BLaER1 (cell line): ENCODE measurements around the gene IMMP2L.

Source experiments
- H3K27ac ChIP-seq: shearing (Covaris generic); formaldehyde crosslinking; 2 replicates; pipeline ENCODE4 v1.8.1; 2022
- H3K27me3 ChIP-seq: shearing (Covaris generic); formaldehyde crosslinking; 2 replicates; pipeline ENCODE4 v1.8.1; 2022
- H3K36me3 ChIP-seq: shearing (Covaris generic); formaldehyde crosslinking; 2 replicates; pipeline ENCODE4 v1.8.1; 2022
- H3K4me1 ChIP-seq: shearing (Covaris generic); formaldehyde crosslinking; 2 replicates; pipeline ENCODE4 v1.8.1; 2022
- H3K4me2 ChIP-seq: shearing (Covaris generic); formaldehyde crosslinking; 2 replicates; pipeline ENCODE4 v1.8.1; 2022
- H3K4me3 ChIP-seq: shearing (Covaris generic); formaldehyde crosslinking; 2 replicates; pipeline ENCODE4 v1.8.1; 2022
- H3K9ac ChIP-seq: shearing (Covaris generic); formaldehyde crosslinking; 2 replicates; pipeline ENCODE4 v1.8.1; 2022
- H3K9me3 ChIP-seq: shearing (Covaris generic); formaldehyde crosslinking; 2 replicates; pipeline ENCODE4 v1.8.1; 2022
- H4K20me1 ChIP-seq: shearing (Covaris generic); formaldehyde crosslinking; 2 replicates; pipeline ENCODE4 v1.8.1; 2022
- Cebpa-rat ChIP-seq: shearing (Covaris generic); IDR thresholded peaks from 2 replicates; pipeline ENCODE4 v1.8.1; 2022

Gene IMMP2L

GRCh38 chr7:111215550-111215949, 346.7 kb downstream of the IMMP2L start:
- no peaks in the 10 kb centered on the region for H3K4me1 ChIP-seq
- H3K4me3 ChIP-seq, result no peak overlapping the region
- peaks cover 9% of the 10 kb centered on the region; the same call in 1 of the 2 replicates for H3K36me3 ChIP-seq
- no peak overlapping the region for H3K27ac ChIP-seq
- H4K20me1 ChIP-seq, result no peaks in the 10 kb centered on the region
- H3K9me3 ChIP-seq, result peaks cover 6% of the 10 kb centered on the region; the same call in 1 of the 2 replicates
- no peaks in the 10 kb centered on the region for H3K27me3 ChIP-seq
- no peak overlapping the region for H3K4me2 ChIP-seq
- H3K9ac ChIP-seq, result no peak overlapping the region
- TF ChIP-seq Cebpa-rat, result no peak

DNA sequence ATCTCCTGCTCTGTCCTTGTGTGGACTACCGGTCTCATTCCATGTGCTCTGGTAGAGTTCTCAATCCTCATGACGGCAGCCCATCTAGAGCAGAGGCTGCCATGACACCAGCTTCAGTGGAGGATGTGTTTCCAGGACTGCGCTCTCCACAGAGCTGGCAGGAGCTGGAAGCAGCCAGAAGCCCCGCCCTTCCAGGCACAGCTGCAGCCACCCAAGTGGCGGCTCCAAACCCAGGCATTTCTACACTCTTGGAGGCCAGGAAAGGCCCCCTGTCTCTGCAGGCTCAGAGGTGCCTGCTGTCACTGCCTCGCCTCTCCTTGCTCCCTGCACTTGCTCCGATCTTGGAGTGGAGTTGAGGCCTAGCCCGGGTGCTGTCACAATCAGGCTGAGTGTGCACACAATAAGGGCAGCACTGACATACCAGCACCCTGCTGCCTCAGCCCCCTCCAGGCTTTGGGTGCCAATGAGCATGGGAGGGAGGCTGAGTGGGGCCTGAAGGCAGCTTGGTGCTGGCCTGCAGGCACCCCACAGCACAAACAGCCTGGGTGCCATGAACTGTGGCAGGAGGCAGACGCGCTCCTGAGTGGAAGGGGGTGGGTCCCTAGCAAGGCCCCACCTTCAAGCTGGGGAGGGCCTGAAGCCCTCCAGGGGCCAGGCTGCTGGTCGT, 349.3 kb downstream of the IMMP2L start:
- H3K36me3 ChIP-seq, result peaks cover 9% of the 10 kb centered on the region; the same call in 1 of the 2 replicates
- H4K20me1 ChIP-seq, result no peaks in the 10 kb centered on the region
- no peak overlapping the region for H3K9ac ChIP-seq
- H3K4me2 ChIP-seq, result no peak overlapping the region
- no peaks in the 10 kb centered on the region for H3K27me3 ChIP-seq
- H3K9me3 ChIP-seq, result peaks cover 6% of the 10 kb centered on the region; the same call in 1 of the 2 replicates
- no peak overlapping the region for H3K27ac ChIP-seq
- H3K4me3 ChIP-seq, result no peak overlapping the region
- TF ChIP-seq Cebpa-rat, result no peak
- H3K4me1 ChIP-seq, result no peaks in the 10 kb centered on the region

- H3K9ac ChIP-seq, result no peak overlapping the region
- no peak overlapping the region for H3K27ac ChIP-seq
- no peak overlapping the region for H3K4me3 ChIP-seq
- H3K9me3 ChIP-seq, result peaks cover 6% of the 10 kb centered on the region; the same call in 1 of the 2 replicates
- H3K4me2 ChIP-seq, result no peak overlapping the region
- no peak for TF ChIP-seq Cebpa-rat
- H3K4me1 ChIP-seq, result no peaks in the 10 kb centered on the region
- peaks cover 9% of the 10 kb centered on the region; the same call in 1 of the 2 replicates for H3K36me3 ChIP-seq
- H3K27me3 ChIP-seq, result no peaks in the 10 kb centered on the region
- no peaks in the 10 kb centered on the region for H4K20me1 ChIP-seq
Observed at GRCh38 chr7:111210996-111211395, 351.3 kb downstream of the IMMP2L start.

GRCh38 chr7:111210043-111210442, 352.2 kb downstream of the IMMP2L start:
- H4K20me1 ChIP-seq, result no peaks in the 10 kb centered on the region
- no peak for TF ChIP-seq Cebpa-rat

GRCh38 chr7:111205251-111205650, 357.0 kb downstream of the IMMP2L start:
- Histone ChIP-seq H3K9me3 (no peaks in the 10 kb centered on the region), H3K27ac (no peak overlapping the region), H3K4me1 (no peaks in the 10 kb centered on the region), H4K20me1 (no peaks in the 10 kb centered on the region), H3K36me3 (no peaks in the 10 kb centered on the region), H3K4me2 (no peak overlapping the region), H3K9ac (no peak overlapping the region), H3K4me3 (no peak overlapping the region), H3K27me3 (no peaks in the 10 kb centered on the region)
- no peak for TF ChIP-seq Cebpa-rat

More at GRCh38 chr7:111210043-111210442, 352.2 kb downstream of the IMMP2L start:
- peaks cover 6% of the 10 kb centered on the region; the same call in 1 of the 2 replicates for H3K9me3 ChIP-seq
- H3K36me3 ChIP-seq, result peaks cover 9% of the 10 kb centered on the region; the same call in 1 of the 2 replicates
- no peak overlapping the region for H3K4me2 ChIP-seq
- H3K4me3 ChIP-seq, result no peak overlapping the region
- no peak overlapping the region for H3K9ac ChIP-seq
- no peak overlapping the region for H3K27ac ChIP-seq
- no peaks in the 10 kb centered on the region for H3K4me1 ChIP-seq
- no peaks in the 10 kb centered on the region for H3K27me3 ChIP-seq

GRCh38 chr7:111202321-111202720, 360.0 kb downstream of the IMMP2L start:
- no peak overlapping the region for H3K27ac ChIP-seq
- no peaks in the 10 kb centered on the region for H3K36me3 ChIP-seq
- H3K4me2 ChIP-seq, result no peak overlapping the region
- no peak for TF ChIP-seq Cebpa-rat
- H3K9me3 ChIP-seq, result no peaks in the 10 kb centered on the region
- H3K4me3 ChIP-seq, result no peak overlapping the region
- H4K20me1 ChIP-seq, result no peaks in the 10 kb centered on the region
- no peaks in the 10 kb centered on the region for H3K27me3 ChIP-seq
- H3K4me1 ChIP-seq, result no peaks in the 10 kb centered on the region
- no peak overlapping the region for H3K9ac ChIP-seq

DNA sequence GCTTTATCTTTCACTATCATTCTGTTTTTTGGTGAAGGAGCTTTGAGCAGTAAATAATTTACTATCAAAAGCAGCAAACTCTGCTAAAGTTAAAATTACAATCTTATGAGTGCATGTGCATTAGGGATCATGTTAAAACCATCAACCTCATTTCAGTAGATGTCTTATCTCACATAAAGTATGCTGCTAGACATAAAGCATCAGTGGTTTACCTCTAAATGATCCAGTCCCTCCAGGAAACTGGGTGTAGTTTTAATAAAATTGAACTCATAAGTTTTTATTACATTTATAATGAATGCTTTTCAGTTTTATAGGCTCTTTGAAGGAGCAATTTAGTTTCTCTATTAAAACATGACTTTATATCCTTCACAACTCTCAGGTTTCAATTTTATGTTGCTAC, 362.6 kb downstream of the IMMP2L start:
- Histone ChIP-seq H3K4me3 (no peak overlapping the region), H3K36me3 (no peaks in the 10 kb centered on the region), H3K27ac (no peak overlapping the region), H3K4me1 (no peaks in the 10 kb centered on the region), H3K9ac (no peak overlapping the region), H3K4me2 (no peak overlapping the region), H3K27me3 (no peaks in the 10 kb centered on the region), H3K9me3 (no peaks in the 10 kb centered on the region), H4K20me1 (no peaks in the 10 kb centered on the region)
- no peak for TF ChIP-seq Cebpa-rat

DNA sequence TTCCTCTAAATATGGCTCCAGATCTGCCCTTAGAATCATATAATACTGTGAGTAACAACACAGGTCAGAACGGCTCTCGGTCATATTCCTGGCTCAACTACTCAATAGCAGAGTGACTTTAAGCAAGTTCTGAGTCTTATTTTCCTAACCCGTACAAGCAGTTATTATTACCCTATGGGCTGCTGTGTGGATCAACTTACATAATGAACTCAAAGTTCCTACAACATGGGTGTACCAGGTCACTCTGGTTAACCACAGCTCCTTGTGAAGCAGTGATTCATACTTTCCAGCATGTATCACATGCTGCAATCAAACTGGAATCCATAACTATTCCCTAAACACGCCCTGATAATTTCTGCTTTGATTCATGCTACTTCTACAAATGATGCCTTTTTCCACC, 364.0 kb downstream of the IMMP2L start:
- no peak for TF ChIP-seq Cebpa-rat
- H4K20me1 ChIP-seq, result no peaks in the 10 kb centered on the region
- H3K4me1 ChIP-seq, result no peaks in the 10 kb centered on the region
- H3K27ac ChIP-seq, result no peak overlapping the region
- H3K4me2 ChIP-seq, result no peak overlapping the region
- no peaks in the 10 kb centered on the region for H3K27me3 ChIP-seq
- no peak overlapping the region for H3K4me3 ChIP-seq
- no peaks in the 10 kb centered on the region for H3K36me3 ChIP-seq
- no peaks in the 10 kb centered on the region for H3K9me3 ChIP-seq
- H3K9ac ChIP-seq, result no peak overlapping the region

DNA sequence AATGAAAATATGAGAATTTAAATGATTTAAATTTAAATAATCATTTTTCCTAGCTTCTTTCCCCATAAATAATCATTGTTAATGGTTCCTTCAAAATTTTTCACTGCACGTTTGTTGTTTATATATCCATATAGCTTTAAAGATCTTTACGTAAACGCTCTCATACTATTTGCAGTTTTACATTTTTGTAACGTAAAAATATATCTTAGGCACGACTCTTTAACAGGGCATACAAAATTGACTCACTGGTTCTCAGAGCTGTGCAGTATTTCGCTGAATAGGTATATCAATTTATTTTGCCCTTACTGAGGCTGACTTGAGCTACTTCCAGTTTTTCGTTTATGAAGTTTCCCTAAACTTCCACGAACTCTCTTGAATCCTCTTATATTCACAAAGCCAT, 365.6 kb downstream of the IMMP2L start:
- no peak for TF ChIP-seq Cebpa-rat
- no peaks in the 10 kb centered on the region for H3K36me3 ChIP-seq
- no peak overlapping the region for H3K4me2 ChIP-seq
- H3K27me3 ChIP-seq, result no peaks in the 10 kb centered on the region
- H3K9ac ChIP-seq, result no peak overlapping the region
- H4K20me1 ChIP-seq, result no peaks in the 10 kb centered on the region
- H3K27ac ChIP-seq, result no peak overlapping the region
- no peak overlapping the region for H3K4me3 ChIP-seq
- H3K9me3 ChIP-seq, result no peaks in the 10 kb centered on the region
- H3K4me1 ChIP-seq, result no peaks in the 10 kb centered on the region

DNA sequence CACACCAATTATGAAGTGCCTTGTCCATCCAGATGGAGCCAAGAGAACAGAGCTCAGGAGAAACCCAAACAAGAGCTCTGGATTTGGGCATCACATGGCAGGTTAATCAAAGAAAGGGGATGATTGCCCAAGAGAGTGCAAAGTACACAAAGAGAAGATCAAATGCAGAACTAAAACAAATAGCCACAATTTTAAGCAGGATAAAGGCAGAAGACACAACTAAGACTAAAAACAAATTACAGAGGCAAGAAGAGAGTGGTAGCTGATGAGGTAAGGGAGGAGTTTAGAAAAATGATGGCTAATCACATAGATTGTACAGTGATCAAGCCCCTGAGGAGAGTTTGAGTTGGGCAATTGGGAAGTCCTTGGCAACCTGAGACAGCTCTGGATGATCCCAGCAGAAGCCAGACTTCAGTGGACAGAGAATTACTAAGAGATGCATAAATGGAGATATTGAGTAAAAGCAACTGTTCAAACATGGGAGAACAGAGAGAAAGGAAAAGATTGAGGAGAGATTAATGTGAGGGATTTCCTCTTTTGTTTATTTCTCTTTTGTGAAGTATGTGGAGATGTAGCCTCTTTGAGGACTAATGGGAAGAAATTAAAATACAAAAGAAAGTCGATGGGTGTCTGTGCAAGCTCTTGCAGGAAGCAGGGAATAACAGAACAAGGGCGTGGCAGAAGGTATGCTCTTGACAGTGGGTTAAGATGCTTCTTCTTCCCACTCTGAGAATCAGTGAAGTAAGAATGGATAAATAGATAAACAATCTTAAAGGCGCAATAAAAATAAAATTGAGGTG, 369.5 kb downstream of the IMMP2L start:
- no peak overlapping the region for H3K9ac ChIP-seq
- H3K9me3 ChIP-seq, result no peaks in the 10 kb centered on the region
- no peak overlapping the region for H3K4me3 ChIP-seq
- H3K27me3 ChIP-seq, result no peaks in the 10 kb centered on the region
- no peaks in the 10 kb centered on the region for H3K4me1 ChIP-seq
- H3K4me2 ChIP-seq, result no peak overlapping the region
- TF ChIP-seq Cebpa-rat, result no peak
- no peaks in the 10 kb centered on the region for H3K36me3 ChIP-seq
- no peaks in the 10 kb centered on the region for H4K20me1 ChIP-seq
- no peak overlapping the region for H3K27ac ChIP-seq
